Ishikawa (cell line): ENCODE measurements around the gene PRSS33.

Source experiments
- CEBPB ChIP-seq: IDR thresholded peaks from 2 replicates; pipeline ENCODE4 v1.6.1; 2012
- CREB1 ChIP-seq: IDR thresholded peaks from 2 replicates; pipeline ENCODE4 v1.6.1; 2012; ENCODE audit warnings: low read depth
- EGR1 ChIP-seq: IDR thresholded peaks from 2 replicates; pipeline ENCODE4 v1.6.1; 2012
- EP300 ChIP-seq: IDR thresholded peaks from 2 replicates; pipeline ENCODE4 v1.6.1; 2012; ENCODE audit warnings: borderline replicate concordance
- FOXM1 ChIP-seq: IDR thresholded peaks from 2 replicates; pipeline ENCODE4 v1.6.1; 2012; ENCODE audit warnings: low read depth, borderline replicate concordance
- NFIC ChIP-seq: IDR thresholded peaks from 2 replicates; pipeline ENCODE4 v1.6.1; 2012
- RAD21 ChIP-seq: IDR thresholded peaks from 2 replicates; pipeline ENCODE4 v1.6.1; 2012; ENCODE audit warnings: low read depth
- REST ChIP-seq: IDR thresholded peaks from 2 replicates; pipeline ENCODE4 v1.6.1; 2012; ENCODE audit warnings: low read depth, mild to moderate bottlenecking
- TAF1 ChIP-seq: IDR thresholded peaks from 2 replicates; pipeline ENCODE4 v1.6.1; 2012; ENCODE audit warnings: low read depth, mild to moderate bottlenecking
- TCF12 ChIP-seq: IDR thresholded peaks from 2 replicates; pipeline ENCODE4 v1.6.1; 2012; ENCODE audit warnings: low read depth
- TEAD4 ChIP-seq: IDR thresholded peaks from 2 replicates; pipeline ENCODE4 v1.6.1; 2012
- YY1 ChIP-seq: IDR thresholded peaks from 2 replicates; pipeline ENCODE4 v1.6.1; 2012; ENCODE audit warnings: low read depth
- ZBTB7A ChIP-seq: IDR thresholded peaks from 2 replicates; pipeline ENCODE4 v1.6.1; 2012; ENCODE audit warnings: low read depth
- TF ChIP-seq, protein P1 (sequence below): IDR thresholded peaks from 2 replicates; pipeline ENCODE4 v1.6.1; 2012
- TF ChIP-seq, protein P2 (sequence below): IDR thresholded peaks from 2 replicates; pipeline ENCODE4 v1.6.1; 2012

PRSS33 gene

GRCh38 chr16:2741168-2741567 is 46.2 kb downstream of the PRSS33 start:
- TF ChIP-seq CREB1 = no peak
- TF ChIP-seq RAD21 = no peak
- no peak for TF ChIP-seq TEAD4
- no peak for TF ChIP-seq EP300
- no peak for TF ChIP-seq CEBPB
- TF ChIP-seq TCF12 = no peak
- TF ChIP-seq NFIC = no peak
- TF ChIP-seq, protein P1, sequence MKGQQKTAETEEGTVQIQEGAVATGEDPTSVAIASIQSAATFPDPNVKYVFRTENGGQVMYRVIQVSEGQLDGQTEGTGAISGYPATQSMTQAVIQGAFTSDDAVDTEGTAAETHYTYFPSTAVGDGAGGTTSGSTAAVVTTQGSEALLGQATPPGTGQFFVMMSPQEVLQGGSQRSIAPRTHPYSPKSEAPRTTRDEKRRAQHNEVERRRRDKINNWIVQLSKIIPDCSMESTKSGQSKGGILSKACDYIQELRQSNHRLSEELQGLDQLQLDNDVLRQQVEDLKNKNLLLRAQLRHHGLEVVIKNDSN = no peak
- no peak for TF ChIP-seq YY1
- TF ChIP-seq FOXM1 = no peak
- TF ChIP-seq REST = no peak
- no peak for TF ChIP-seq ZBTB7A
- TF ChIP-seq, protein P2, sequence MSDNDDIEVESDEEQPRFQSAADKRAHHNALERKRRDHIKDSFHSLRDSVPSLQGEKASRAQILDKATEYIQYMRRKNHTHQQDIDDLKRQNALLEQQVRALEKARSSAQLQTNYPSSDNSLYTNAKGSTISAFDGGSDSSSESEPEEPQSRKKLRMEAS = no peak
- no peak for TF ChIP-seq EGR1
- TF ChIP-seq TAF1 = no peak

DNA sequence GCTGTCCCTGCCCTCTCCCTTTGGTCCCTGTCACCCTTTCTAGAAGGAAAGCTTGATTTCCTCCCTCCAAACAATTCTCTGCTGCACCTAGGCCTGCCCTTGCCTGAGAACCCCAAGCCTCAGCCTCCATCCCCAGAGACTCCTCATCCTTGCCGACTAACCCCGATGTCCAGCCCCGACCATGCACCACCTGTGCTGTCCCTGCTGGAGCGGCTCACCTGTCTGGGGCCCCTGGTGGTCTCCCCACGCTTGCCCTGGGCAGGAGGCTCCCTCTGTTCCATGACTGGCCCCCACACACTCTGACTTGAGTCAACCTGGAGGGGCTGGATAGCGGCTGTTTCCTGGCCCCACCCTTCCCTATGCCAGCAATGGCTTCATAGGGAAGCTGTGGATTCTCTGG is 46.9 kb downstream of the PRSS33 start:
- TF ChIP-seq NFIC = no peak
- TF ChIP-seq TCF12 = no peak
- TF ChIP-seq, protein P2 = no peak
- no peak for TF ChIP-seq ZBTB7A
- no peak for TF ChIP-seq EGR1
- TF ChIP-seq YY1 = no peak
- TF ChIP-seq RAD21 = no peak
- TF ChIP-seq, protein P1 = no peak
- TF ChIP-seq CREB1 = no peak
- TF ChIP-seq TEAD4 = no peak
- TF ChIP-seq EP300 = no peak
- TF ChIP-seq TAF1 = no peak
- no peak for TF ChIP-seq REST
- no peak for TF ChIP-seq CEBPB
- TF ChIP-seq FOXM1 = no peak

- TF ChIP-seq EP300 (no peak), ZBTB7A (no peak), FOXM1 (no peak), TEAD4 (no peak), TCF12 (no peak), TAF1 (no peak), NFIC (no peak), YY1 (no peak), CEBPB (no peak), REST (no peak), CREB1 (no peak)
- TF ChIP-seq, protein P1 = no peak
- TF ChIP-seq, protein P2 = no peak
Observed at GRCh38 chr16:2739625-2740430, 47.5 kb downstream of the PRSS33 start.

DNA sequence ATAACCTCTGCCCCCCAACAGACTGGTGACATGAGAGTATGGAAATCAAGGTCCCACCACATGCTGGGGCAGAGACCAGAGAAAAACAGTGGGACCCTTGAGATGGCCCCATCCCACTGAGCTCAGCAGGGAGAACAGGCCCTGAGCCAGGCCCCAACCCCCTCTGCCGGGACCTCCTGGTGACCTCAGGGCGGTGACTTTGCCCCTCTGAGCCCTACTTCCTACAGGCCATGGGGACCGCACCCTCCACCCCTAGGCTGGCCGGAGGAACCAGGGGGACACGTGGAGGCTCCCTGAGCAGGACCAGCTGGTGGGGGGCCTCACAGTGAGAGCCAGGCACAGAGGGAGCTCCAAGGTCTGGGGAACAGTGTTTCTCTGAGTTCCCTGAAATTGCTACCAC is 48.7 kb downstream of the PRSS33 start:
- TF ChIP-seq, protein P2 = no peak
- TF ChIP-seq ZBTB7A (no peak), EP300 (no peak), TCF12 (no peak), NFIC (no peak), CREB1 (no peak), CEBPB (no peak), TAF1 (no peak), EGR1 (no peak), FOXM1 (no peak), REST (no peak), TEAD4 (no peak), RAD21 (no peak), YY1 (no peak)
- TF ChIP-seq, protein P1 = no peak
